ENCODE results near the gene PAPPA.

The PAPPA gene

DNA sequence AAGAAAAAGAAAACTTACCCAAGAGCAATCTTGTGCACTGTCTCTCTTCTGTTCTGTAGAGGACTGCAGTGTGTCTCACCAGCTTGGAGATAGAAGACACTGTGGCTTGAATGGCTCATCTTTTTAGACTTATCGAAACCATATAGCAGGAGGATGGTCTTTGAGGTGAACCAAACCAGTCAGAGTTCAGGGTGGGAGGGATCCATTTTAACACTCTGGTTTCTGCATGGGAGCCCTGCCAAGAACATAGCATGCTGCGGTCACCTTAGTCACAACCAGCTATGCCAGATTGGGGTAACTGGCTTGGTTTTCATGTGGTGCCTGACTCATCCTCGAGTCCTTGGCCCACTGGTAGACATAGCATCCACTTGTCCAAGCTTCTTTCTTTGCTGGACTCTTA, 135.1 kb downstream of the PAPPA start:
- Histone ChIP-seq H3K27ac (no peak overlapping the region), H3K36me3 (no peaks in the 10 kb centered on the region), H3K27me3 (no peaks in the 10 kb centered on the region), H3K4me1 (ENCODE audit: control insufficient read depth in 1 of 2, insufficient read depth in 1 of 2, low read depth in 1 of 2, low read length in 1 of 2) (no peaks in the 10 kb centered on the region), H3K9me3 (no peaks in the 10 kb centered on the region), H3K4me3 (ENCODE audit: low read depth in 1 of 2, low read length in 1 of 2) (no peak overlapping the region)
- TF ChIP-seq, protein P1, sequence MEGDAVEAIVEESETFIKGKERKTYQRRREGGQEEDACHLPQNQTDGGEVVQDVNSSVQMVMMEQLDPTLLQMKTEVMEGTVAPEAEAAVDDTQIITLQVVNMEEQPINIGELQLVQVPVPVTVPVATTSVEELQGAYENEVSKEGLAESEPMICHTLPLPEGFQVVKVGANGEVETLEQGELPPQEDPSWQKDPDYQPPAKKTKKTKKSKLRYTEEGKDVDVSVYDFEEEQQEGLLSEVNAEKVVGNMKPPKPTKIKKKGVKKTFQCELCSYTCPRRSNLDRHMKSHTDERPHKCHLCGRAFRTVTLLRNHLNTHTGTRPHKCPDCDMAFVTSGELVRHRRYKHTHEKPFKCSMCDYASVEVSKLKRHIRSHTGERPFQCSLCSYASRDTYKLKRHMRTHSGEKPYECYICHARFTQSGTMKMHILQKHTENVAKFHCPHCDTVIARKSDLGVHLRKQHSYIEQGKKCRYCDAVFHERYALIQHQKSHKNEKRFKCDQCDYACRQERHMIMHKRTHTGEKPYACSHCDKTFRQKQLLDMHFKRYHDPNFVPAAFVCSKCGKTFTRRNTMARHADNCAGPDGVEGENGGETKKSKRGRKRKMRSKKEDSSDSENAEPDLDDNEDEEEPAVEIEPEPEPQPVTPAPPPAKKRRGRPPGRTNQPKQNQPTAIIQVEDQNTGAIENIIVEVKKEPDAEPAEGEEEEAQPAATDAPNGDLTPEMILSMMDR (IDR thresholded peaks at IDR 0.05) = no peak

DNA sequence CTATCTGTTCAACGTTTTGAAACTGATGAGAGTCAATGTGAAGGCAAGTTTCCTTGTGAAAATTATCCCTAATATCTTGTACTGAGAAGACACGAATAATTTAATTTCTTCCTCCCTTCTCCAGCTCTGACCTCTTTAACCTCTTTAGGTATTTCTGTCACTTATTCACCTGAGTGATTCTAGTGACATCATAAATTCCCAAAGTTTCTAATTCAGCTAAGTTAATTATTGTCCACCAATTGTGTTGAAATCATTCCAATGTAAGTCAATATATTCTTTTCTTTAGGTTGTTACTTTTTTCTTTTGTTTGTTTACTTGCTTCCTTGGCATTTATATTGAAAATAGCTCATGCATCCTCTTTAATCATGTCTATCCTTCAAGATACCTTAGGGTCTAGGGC, 143.8 kb downstream of the PAPPA start:
- Histone ChIP-seq H3K9me3 (no peaks in the 10 kb centered on the region), H3K4me1 (ENCODE audit: control insufficient read depth in 1 of 2, insufficient read depth in 1 of 2, low read depth in 1 of 2, low read length in 1 of 2) (no peaks in the 10 kb centered on the region), H3K27ac (no peak overlapping the region), H3K4me3 (ENCODE audit: low read depth in 1 of 2, low read length in 1 of 2) (no peak overlapping the region), H3K27me3 (no peaks in the 10 kb centered on the region), H3K36me3 (no peaks in the 10 kb centered on the region)
- TF ChIP-seq, protein P1 (IDR thresholded peaks at IDR 0.05) = no peak

DNA sequence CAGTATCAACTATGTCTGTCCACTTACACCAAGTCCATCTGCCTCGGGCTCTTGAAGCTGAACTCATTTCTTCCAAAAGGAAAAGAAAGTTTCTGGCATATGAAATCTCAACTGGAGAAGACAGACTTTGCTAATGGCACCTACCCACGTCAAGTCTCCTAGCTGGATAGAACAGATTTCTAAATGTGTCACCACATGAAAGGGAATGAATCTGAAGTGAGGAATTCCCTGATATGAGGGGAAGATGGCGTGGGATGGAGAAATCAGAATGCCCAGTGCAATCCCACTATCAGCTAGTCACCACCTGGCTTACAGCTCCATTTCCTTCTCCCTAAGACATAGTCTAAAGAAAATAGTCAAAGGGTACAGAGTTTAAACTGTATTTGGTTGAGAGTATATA, 144.7 kb downstream of the PAPPA start:
- Histone ChIP-seq H3K27ac (no peak overlapping the region), H3K36me3 (no peaks in the 10 kb centered on the region), H3K27me3 (no peaks in the 10 kb centered on the region), H3K4me3 (ENCODE audit: low read depth in 1 of 2, low read length in 1 of 2) (no peak overlapping the region), H3K4me1 (ENCODE audit: control insufficient read depth in 1 of 2, insufficient read depth in 1 of 2, low read depth in 1 of 2, low read length in 1 of 2) (no peaks in the 10 kb centered on the region), H3K9me3 (no peaks in the 10 kb centered on the region)
- TF ChIP-seq, protein P1 (IDR thresholded peaks at IDR 0.05) = no peak

DNA sequence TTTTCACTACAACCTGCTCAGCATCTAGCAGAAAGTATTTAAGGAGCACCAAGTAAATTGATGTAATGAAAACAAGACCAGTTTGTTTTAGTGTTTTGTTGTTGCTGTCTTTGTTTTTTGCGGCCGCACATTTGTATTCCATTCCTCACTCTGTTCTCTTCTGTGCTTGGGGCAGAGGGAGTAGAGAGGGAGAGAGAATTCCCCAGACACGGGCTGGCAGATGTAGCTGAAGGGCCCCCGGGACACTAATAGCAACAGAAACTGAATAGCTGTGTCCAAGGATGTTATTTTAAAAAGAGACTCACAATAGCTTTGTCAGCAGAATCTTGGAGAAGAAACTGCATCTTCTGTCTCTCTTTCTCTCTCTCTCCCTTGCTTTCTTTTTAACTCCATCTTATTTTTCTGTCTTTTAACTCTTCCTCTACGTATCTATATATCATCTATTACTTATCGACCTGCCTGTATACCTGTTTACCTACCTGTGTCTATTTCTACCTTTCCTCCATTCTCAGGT, 145.3 kb downstream of the PAPPA start:
- H3K27ac ChIP-seq = no peak overlapping the region

DNA sequence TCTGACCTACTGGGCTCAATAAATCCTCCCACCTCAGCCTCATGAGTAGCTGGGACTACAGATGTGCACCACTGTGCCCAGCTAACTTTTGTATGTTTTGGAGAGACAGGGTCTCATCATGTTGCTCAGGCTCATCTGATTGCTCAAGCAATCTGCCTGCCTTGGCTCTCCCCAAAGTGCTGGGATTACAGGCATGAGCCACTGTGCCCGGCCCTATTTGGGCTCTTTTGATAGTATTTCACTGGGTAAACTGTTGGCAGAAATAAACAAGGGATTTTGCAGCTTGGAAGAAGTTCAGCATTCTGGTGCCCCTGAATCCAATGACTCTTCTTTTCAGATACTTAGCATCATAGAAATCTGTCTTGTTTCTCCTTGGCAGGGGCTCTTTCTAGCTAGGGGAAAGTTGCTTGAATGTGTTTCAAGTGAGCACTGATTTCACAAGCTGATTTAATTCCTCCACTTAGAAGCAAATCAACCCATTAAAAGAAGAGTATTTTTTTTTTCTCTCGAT, 146.8 kb downstream of the PAPPA start:
- Histone ChIP-seq H3K27me3 (no peaks in the 10 kb centered on the region), H3K4me3 (ENCODE audit: low read depth in 1 of 2, low read length in 1 of 2) (no peak overlapping the region), H3K36me3 (no peaks in the 10 kb centered on the region), H3K27ac (no peak overlapping the region), H3K4me1 (ENCODE audit: control insufficient read depth in 1 of 2, insufficient read depth in 1 of 2, low read depth in 1 of 2, low read length in 1 of 2) (no peaks in the 10 kb centered on the region), H3K9me3 (no peaks in the 10 kb centered on the region)
- TF ChIP-seq, protein P1 (IDR thresholded peaks at IDR 0.05) = no peak

More for the DNA sequence above, 145.3 kb downstream of the PAPPA start:
- Histone ChIP-seq H3K4me3 (ENCODE audit: low read depth in 1 of 2, low read length in 1 of 2) (no peak overlapping the region), H3K36me3 (no peaks in the 10 kb centered on the region), H3K9me3 (no peaks in the 10 kb centered on the region), H3K27me3 (no peaks in the 10 kb centered on the region), H3K4me1 (ENCODE audit: control insufficient read depth in 1 of 2, insufficient read depth in 1 of 2, low read depth in 1 of 2, low read length in 1 of 2) (no peaks in the 10 kb centered on the region)
- TF ChIP-seq, protein P1 (IDR thresholded peaks at IDR 0.05) = no peak

All from neutrophil (primary cell).